Ishikawa (cell line): ENCODE measurements around the gene CEP97.

ENCODE experiments used
- EP300 ChIP-seq: IDR thresholded peaks from 2 replicates; pipeline ENCODE4 v1.6.1; 2012; ENCODE audit warnings: borderline replicate concordance
- TEAD4 ChIP-seq: IDR thresholded peaks from 2 replicates; pipeline ENCODE4 v1.6.1; 2012
- TF ChIP-seq, protein P1 (sequence below): IDR thresholded peaks from 2 replicates; pipeline ENCODE4 v1.6.1; 2012
- TF ChIP-seq, protein P2 (sequence below): IDR thresholded peaks from 2 replicates; pipeline ENCODE4 v1.6.1; 2012
- TF ChIP-seq, protein P3 (sequence below): IDR thresholded peaks from 2 replicates; pipeline ENCODE4 v1.6.1; 2012; ENCODE audit warnings: low read depth, mild to moderate bottlenecking

DNA sequence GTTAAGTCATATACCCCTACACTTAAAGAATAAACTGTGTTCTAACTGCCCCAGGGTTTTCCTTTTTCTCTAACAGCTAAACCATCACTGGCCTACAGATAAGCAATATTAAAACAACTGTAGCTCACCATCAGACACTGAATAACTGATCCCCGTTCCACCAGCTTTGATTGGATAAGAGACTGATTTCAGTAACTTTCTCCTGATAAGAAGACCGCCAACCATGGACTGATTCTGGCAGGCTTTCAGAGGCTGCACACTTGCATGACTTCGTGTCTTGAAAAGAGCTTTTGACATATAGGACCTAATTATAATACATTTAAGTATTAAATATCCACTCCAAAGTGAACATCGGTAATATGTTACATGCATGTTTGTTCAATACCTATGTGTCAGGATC is 15.3 kb upstream of the CEP97 start:
- TF ChIP-seq, protein P1, sequence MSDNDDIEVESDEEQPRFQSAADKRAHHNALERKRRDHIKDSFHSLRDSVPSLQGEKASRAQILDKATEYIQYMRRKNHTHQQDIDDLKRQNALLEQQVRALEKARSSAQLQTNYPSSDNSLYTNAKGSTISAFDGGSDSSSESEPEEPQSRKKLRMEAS = no peak
- TF ChIP-seq, protein P2, sequence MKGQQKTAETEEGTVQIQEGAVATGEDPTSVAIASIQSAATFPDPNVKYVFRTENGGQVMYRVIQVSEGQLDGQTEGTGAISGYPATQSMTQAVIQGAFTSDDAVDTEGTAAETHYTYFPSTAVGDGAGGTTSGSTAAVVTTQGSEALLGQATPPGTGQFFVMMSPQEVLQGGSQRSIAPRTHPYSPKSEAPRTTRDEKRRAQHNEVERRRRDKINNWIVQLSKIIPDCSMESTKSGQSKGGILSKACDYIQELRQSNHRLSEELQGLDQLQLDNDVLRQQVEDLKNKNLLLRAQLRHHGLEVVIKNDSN = no peak
- TF ChIP-seq EP300 (no peak), TEAD4 (no peak)
- TF ChIP-seq, protein P3, sequence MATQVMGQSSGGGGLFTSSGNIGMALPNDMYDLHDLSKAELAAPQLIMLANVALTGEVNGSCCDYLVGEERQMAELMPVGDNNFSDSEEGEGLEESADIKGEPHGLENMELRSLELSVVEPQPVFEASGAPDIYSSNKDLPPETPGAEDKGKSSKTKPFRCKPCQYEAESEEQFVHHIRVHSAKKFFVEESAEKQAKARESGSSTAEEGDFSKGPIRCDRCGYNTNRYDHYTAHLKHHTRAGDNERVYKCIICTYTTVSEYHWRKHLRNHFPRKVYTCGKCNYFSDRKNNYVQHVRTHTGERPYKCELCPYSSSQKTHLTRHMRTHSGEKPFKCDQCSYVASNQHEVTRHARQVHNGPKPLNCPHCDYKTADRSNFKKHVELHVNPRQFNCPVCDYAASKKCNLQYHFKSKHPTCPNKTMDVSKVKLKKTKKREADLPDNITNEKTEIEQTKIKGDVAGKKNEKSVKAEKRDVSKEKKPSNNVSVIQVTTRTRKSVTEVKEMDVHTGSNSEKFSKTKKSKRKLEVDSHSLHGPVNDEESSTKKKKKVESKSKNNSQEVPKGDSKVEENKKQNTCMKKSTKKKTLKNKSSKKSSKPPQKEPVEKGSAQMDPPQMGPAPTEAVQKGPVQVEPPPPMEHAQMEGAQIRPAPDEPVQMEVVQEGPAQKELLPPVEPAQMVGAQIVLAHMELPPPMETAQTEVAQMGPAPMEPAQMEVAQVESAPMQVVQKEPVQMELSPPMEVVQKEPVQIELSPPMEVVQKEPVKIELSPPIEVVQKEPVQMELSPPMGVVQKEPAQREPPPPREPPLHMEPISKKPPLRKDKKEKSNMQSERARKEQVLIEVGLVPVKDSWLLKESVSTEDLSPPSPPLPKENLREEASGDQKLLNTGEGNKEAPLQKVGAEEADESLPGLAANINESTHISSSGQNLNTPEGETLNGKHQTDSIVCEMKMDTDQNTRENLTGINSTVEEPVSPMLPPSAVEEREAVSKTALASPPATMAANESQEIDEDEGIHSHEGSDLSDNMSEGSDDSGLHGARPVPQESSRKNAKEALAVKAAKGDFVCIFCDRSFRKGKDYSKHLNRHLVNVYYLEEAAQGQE = no peak
